NCI-H2171 (cell line): ENCODE results near the gene CHD9.
"Not testable (repeated sequence)": the region's sequence is repeated elsewhere in the genome, so short reads cannot be mapped to it uniquely, and the experiment has no call there.

Experiments
- DNase-seq: peaks from one replicate; lab custom pipeline; 2025; lab: John Stamatoyannopoulos, UW

CHD9 gene

DNA sequence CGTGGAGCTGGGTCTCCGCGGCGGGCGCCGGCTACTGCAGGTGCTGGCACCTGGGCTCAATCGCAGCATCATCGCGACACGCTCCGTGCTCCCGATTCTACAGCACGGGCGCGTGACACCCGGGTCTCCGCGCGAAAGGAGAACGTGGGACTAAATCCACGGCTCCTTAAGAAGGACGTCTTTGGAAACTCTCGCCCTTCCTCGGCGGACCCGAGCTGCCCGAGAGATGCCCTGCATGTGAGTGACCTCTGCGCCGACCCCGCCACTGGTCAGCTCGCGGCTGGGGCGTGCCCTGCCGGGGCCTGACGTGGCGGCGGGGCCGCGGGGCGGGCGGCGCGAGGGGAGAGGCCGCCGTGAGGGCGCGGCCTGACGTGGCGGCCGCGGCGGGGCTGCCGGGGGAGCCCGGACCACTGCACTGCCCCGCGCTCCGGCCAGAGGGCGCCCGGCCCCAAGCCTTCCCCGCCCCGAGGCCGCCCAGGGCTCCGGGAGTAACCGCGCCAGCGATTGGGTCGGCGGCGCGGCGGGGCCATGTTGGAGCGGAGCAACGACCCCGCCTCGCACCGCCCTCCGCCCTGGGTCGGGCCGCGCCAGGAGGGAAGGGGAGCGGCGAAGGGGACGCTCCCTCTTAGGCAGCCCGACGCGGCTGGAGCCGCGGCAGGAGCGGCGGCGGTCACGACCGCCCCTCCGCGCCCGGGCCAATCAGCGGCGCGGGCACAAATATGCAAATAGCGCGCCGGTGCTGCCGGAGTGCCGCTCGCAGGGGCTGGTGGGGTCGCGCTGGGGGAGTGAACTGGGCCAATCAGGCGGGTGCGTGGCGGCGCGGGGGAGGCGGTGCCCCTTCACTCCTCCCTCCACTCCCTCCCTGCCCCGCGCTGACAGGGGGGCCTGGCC is 75.6 kb downstream of the CHD9 start:
- peak; percentile 98 for DNase-seq

GRCh38 chr16:53131050-53131362 is 76.2 kb downstream of the CHD9 start:
- no peak for DNase-seq

DNA sequence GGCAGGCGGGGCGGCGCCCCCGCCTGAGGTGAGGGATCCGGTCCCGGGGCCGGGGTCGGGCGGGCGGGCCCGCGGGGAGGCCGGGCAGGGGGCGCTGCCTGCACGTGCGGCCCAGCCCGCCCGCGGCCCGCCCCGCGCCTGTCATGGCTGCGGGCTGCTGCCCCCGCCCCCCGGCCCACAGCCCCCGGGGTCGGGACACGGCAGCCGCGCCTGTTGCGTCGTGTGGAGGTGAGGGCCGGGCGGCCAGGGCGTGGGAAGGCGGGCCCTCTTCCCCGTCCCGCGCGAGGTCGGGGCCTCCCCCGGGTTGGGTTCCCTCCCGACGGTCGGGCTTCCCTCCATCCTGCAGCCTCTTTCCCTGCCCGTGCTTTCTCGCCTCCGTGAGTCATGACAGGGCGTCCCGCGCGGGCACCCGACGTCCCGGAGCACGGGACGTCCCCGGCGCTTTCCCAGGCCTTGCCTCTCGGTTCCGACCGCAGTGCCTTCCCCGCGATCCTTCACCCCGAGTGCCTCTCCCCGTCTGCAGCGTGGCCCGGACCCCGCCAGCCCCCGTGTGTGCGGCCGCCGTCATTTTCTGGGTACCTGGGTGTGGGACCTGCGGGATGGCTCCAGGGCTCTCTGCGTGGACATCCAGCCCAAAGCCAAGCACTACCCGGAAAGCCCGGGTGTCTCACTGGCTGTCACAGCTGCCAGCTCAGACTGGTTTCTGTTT is 76.7 kb downstream of the CHD9 start:
- DNase-seq: peak; percentile 43

- no peak for DNase-seq
Observed at GRCh38 chr16:53132406-53132805, 77.6 kb downstream of the CHD9 start.

DNA sequence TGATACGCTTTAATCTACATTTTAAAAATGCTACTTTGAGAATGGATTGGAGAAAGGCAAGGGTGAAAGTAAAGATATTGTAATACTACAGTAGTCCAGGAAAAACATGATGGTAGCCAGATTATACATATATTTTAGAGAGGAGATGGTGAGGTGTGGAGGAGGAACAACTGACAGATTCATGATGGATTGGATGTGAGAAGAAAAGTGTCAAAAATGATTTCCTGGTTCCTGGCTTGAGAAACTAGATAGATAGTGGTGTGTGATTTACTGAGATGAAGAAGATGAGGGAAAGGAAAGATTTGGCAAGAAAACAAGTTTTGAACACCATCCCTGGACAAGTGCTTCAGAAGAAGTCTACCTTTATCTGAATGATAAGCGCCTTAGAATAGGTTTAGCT is 80.5 kb downstream of the CHD9 start:
- no peak for DNase-seq

DNA sequence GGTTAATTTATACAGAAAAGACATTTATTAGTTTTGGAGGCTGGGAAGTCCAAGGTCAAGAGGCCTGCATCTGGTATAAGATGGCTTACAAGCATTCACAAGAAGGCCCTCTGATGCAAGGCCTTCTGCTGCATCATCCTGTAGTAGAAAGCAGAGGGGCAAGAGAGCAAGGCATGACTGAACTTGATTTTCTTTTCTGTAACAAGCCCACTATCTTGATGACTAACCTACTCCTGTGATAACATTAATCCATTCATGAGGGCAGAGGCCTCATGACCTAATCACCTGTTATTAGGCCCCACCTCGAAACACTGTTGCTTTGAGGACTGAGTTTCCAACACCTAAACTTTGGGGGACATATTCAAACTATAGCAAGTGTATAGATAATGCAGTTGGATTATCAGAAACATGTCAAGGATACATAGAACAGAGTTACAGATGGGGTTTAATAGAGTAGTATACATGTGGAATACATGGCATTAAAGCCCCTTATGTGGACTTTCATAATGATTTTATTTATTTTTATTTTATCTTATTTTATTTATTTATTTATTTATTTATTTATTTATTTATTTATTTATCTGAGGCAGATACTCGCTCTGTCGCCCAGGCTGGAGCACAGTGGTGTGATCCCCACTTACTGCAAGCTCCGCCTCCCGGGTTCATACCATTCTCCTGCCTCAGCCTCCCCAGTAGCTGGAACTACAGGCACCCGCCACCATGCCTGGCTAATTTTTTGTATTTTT is 88.2 kb downstream of the CHD9 start:
- no peak for DNase-seq

DNA sequence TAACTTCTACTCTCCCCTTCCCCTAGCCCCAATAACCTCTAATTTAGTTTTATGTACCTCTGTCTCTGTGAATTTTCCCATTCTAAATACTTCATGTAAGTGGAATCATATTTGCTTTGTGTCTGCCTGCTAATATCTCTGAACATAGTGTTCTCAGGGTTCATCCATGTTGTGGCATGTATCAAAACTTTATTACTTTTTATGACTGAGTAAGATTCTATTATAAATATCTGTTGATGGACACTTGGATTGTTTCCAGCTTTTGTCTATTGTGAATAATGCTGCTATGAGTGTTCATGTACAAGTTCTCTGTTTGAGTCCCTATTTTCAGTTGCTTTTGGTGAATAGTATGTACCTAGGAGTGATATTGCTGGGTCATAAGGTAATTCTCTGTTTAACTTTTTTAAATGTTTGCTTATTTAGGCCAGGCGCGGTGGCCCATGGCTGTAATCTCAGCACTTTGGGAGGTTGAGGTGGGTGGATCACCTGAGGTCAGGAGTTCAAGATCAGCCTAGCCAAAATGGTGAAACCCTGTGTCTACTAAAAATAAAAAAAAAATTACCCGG is 92.8 kb downstream of the CHD9 start:
- no peak for DNase-seq

- no peak for DNase-seq
Observed at GRCh38 chr16:53150769-53151168, 96.0 kb downstream of the CHD9 start.

DNA sequence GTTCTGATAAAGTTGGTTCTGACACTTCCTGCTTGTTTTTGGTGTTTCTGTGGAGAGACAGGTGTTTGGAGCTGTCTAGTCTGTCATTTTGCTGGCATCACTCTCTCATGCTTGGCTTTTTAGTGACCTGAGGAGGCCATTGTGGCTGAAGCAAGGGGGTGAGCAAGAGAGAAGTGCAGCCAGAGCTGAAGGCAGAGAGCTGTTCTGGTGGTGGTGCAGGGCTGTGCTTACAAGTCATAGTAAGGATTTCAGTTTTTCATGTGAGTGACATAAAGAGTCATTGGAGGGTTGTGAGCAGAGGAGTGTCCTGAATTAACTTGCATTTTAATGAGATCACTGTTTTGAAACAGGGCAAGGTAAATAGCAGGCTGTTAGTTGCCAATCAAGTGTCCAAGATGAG is 97.5 kb downstream of the CHD9 start:
- no peak for DNase-seq

- DNase-seq: no peak
Observed at GRCh38 chr16:53153130-53153529, 98.3 kb downstream of the CHD9 start.

DNA sequence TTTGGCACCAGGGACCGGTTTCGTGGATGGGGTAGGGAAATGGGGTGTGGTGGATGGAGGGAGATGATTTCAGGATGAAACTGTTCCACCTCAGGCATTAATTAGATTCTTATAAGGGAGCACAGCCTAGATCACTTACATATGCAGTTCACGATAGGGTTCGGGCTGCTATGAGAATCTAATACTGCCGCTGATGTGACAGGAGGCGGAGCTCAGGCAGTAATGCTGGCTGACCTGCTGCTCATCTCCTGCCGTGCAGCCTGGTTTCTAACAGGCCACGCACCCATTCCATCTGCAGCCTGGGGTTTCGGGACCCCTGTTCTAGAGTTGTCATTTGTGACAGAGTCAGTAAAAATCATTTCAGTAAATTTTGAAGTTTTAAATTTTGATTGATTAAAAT is 99.7 kb downstream of the CHD9 start:
- peak; percentile 10 for DNase-seq

DNA sequence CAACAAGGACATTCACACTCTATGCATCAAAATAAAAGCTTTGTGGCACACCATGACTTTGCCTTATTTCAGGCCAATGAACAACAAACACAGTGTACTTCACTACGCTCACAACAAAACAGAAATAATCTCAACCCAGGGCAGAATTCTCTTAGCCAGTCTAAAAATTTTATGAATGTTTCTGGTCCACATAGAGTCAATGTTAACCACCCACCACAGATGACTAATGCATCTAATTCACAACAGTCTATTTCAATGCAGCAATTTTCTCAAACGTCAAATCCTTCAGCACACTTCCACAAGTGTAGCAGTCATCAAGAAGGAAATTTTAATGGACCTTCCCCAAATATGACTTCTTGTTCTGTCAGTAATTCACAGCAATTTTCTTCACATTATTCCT is 101.7 kb downstream of the CHD9 start:
- no peak for DNase-seq

DNA sequence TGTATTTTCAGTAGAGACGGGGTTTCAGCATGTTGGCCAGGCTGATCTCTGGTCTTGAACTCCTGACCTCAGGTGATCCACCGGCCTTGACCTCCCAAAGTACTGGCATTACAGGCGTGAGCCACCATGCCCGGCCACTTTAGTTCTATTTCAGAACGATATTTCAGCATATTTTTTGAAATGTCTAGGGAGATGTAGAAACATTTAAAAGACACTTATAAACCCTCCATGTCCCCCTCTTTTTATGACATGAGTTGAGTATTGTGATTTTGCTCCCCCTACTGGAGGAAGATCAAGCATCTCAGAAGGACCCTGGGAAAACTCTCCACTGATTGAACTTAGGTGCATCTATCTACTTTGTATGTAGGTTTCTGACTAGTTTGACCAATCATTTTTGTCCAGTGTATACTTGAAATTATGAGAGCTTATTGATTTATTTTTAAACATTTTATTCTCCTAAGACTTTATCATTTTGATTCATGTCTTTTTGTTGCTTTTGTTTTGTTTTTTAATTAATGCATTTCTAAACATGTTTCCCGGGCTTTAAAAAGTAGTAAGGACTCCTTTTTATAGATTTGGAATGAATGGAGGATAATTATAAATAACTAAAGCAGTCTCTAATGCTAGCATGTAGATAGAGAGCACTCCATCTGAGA is 105.1 kb downstream of the CHD9 start:
- DNase-seq: peak; percentile 31

- no peak for DNase-seq
Observed at GRCh38 chr16:53166099-53166498, 111.3 kb downstream of the CHD9 start.

DNA sequence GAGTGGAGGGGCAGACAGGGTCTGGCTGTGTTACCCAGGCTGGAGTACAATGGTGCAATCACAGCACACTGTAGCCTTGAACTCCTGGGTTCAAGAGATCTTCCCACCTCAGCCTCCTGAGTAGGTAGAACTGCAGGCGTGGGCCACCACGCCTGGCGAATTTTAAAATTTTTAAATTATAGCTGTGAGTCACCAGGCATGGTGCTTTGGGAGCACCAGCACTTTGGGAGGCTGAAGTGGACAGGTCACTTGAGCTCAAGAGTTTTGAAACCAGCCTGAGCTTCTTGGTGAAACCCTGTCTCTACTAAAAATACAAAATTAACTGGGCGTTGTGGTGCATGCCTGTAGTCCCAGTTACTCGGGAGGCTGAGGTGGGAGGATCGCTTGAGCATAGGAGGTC is 114.0 kb downstream of the CHD9 start:
- no peak for DNase-seq

DNA sequence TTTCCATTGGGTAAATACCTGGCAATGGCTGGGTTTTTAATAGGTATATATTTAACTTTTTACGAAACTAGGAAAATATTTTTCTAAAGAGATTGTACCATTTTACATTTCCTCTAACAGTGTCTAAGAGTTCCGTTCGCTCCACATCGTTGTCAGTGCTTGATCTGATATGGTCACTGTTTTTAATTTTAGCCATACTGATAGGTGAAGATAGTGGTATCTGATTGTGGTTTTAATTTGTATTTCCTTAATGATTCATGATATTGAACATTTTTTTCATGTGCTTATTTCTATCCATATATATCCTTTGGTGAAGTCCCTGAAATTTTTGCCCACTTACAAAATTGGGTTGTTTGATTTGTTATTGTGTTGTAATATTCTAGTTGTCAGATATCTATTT is 117.7 kb downstream of the CHD9 start:
- no peak for DNase-seq

DNA sequence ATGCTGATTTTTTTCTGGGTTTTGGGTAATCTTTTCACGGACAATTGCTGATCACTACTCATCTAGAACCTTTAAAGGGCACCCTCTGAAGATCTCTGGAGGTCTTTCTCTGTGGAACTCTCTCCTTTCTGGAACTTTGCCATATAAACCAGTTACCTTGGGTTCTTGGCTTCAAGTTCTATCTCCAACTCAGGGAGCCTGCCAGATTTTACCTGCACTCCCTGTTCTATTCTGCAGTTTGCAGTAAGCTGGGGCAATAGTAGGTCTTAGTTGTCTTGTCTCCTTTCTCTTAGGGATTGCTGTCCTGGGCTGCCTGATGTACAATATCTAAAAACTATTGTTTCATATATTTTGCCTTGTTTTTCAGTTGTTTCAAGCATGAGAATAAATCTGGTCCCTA is 120.3 kb downstream of the CHD9 start:
- no peak for DNase-seq

GRCh38 chr16:53176434-53176833 is 121.6 kb downstream of the CHD9 start:
- DNase-seq: no peak

GRCh38 chr16:53183442-53183841 is 128.7 kb downstream of the CHD9 start:
- DNase-seq: no peak

DNA sequence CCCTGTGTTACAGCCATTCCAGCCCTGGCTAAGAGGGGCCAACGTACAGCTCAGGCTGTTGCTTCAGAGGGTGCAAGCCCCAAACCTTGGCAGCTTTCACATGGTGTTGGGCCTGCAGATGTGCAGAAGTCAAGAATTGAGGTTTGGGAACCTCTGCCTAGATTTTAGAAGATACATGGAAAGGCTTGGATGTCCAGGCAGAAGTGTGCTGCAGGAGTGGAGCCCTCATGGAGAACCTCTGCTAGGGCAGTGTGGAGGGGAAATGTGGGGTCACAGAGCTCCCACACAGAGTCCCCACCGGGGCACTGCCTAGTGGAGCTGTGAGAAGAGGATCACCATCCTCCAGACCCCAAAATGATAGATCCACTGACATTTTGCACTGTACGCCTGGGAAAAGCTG is 130.9 kb downstream of the CHD9 start:
- DNase-seq: not testable (repeated sequence)

- no peak for DNase-seq
Observed at GRCh38 chr16:53187775-53188174, 133.0 kb downstream of the CHD9 start.

GRCh38 chr16:53191413-53191812 is 136.6 kb downstream of the CHD9 start:
- DNase-seq: no peak
